NB4 (cell line): ENCODE measurements around the gene KLHL28.

Experiments
- MYC ChIP-seq: IDR thresholded peaks from 2 replicates; pipeline ENCODE4 v1.6.1; 2011; ENCODE audit warnings: low read depth, low read length
- POLR2A ChIP-seq: IDR thresholded peaks from 2 replicates; pipeline ENCODE4 v1.6.1; 2011; ENCODE audit warnings: mild to moderate bottlenecking; ENCODE audit not compliant: insufficient read length; ENCODE audit errors: extremely low read depth
- TF ChIP-seq, protein P1 (sequence below): IDR thresholded peaks from one replicate; pipeline ENCODE4 v1.5.1; 2012; ENCODE audit warnings: low read depth, low read length

DNA sequence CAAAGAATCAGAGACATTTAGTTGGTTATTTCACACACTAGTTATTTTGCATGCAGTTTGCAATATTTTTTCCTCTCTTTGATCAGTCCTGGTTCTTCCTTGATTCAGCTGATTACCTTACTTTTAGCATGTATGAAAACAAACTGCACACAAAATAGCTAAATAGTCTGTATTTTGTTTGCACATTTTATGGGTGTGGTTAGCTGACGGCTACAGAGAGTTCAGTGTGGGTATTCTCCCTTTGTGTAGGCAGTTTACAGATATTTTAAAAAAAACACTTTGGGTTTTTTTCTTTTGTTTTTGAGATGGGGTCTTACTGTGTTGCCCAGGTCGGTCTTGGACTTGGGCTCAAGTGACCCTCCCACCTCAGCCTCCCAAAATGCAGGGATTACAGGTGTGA, 28.8 kb upstream of the KLHL28 start:
- TF ChIP-seq, protein P1, sequence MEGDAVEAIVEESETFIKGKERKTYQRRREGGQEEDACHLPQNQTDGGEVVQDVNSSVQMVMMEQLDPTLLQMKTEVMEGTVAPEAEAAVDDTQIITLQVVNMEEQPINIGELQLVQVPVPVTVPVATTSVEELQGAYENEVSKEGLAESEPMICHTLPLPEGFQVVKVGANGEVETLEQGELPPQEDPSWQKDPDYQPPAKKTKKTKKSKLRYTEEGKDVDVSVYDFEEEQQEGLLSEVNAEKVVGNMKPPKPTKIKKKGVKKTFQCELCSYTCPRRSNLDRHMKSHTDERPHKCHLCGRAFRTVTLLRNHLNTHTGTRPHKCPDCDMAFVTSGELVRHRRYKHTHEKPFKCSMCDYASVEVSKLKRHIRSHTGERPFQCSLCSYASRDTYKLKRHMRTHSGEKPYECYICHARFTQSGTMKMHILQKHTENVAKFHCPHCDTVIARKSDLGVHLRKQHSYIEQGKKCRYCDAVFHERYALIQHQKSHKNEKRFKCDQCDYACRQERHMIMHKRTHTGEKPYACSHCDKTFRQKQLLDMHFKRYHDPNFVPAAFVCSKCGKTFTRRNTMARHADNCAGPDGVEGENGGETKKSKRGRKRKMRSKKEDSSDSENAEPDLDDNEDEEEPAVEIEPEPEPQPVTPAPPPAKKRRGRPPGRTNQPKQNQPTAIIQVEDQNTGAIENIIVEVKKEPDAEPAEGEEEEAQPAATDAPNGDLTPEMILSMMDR: no peak
- TF ChIP-seq POLR2A (no peak), MYC (no peak)
